GM18868 (cell line): ENCODE measurements around the gene KIF1C.

ENCODE experiments used
- ATAC-seq: cut with Tn5 transposase; IDR thresholded peaks from one replicate; pipeline ENCODE4 v1.9.1; 2021; ENCODE audit warnings: mild to moderate bottlenecking, moderate library complexity; ENCODE audit not compliant: unreplicated experiment

KIF1C gene

DNA sequence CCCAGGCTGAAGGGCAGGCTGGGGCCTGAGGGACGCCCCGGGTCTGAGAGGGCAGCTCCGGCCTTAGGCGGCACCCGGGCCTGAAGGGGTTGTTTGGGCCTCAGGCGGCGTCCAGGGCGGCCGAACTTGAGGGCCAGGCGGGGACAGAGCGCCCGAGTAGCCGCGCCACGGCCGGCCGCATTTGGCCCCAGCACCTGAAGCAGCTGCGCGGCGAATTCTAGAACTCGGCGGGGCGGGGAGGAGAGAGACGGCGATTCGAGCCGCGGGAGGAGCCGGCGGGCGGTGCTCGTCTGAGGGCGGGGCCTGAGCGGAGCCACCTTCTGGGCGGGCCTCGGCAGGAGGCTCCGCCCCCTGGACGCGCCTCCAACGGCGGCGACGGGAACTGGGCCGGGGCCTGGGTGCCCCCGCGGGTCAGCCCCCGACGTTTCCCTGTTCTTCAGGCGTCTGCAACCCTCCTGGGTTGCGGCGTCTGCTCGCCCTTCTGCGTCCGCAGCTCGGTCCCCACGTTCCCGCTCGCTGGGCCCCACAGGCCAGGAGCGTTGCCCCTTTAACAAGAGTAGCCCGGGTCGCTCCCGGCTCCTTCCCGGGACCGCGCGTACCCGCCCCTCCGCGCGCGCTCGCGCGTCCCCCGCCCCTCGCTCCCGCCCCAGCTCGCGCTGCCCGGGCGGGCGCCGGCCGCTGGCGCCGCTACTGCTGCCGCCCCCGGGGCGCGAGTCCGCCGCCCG is at the start of gene KIF1C, which contains the start of gene INCA1:
Gene KIF1C, plus strand, starts transcription at position 649 of the 725 bp plus-strand sequence. CDS start 2,297 bp downstream, outside the sequence.
Gene INCA1, minus strand, starts transcription at position 221 of the 725 bp plus-strand sequence. CDS start 3,085 bp downstream, outside the sequence.
- peak; percentile 78 for ATAC-seq

DNA sequence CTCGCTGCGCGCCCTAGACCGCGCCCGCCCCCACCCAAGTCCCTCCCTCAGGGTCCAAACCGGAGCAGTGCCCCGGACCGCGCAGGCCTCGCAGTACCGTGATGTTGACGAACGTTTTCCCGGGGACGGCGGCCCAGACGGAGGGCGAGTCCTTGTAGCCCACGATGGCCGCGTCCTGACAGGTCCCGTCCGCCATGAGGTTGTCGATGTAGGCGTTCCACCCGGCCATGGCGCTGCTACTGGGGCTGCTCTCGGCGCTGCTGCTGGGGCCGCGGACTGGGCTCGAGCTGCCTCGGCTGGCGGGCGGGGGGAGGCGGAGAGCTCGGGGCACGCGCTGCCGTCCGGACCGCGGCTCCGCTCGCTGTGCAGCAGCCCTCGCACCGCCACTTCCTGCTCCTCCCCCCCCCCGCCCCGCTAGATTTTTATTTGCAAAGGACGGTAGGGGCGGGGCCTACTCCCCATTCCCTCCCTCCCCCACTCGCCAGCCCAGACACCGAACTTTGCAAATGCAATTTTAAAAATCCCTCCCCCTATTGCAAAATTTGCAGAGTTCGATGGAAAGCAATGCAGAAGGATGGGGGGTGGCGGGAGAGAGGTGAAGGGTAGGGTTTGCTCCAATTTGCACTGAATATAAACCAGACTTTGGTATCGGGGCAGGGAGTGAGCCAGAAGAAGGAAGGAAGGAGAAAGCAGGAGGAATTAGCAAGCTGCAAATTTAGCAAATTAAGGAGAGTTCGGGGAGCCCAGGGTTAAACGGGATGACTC is 49.4 kb upstream of the KIF1C start, which contains the start of gene PFN1:
Gene PFN1, minus strand, starts transcription at position 365 of the 765 bp plus-strand sequence. Its CDS starts 136 bp downstream, at position 229.
- no peak for ATAC-seq

DNA sequence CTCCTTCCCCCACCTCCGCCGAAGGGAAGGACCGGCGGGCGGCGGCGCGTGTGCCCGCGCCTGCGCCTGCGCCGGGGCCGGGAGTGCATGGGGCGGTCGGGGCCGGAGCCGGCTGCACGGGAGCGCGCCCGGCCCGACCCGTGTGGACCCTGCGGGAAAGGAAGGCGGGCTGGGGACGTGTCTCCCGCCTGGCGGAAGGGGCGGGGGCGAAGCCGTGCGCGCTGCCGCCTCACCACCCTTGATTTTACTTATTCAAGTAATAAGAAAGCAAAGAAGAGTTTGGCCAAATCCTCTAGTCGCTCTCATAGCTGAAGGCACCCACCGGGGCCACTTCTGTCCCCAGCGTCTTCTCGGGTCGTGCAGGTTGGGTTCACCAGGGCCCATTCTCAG is 48.8 kb upstream of the KIF1C start:
- ATAC-seq = peak; percentile 32

DNA sequence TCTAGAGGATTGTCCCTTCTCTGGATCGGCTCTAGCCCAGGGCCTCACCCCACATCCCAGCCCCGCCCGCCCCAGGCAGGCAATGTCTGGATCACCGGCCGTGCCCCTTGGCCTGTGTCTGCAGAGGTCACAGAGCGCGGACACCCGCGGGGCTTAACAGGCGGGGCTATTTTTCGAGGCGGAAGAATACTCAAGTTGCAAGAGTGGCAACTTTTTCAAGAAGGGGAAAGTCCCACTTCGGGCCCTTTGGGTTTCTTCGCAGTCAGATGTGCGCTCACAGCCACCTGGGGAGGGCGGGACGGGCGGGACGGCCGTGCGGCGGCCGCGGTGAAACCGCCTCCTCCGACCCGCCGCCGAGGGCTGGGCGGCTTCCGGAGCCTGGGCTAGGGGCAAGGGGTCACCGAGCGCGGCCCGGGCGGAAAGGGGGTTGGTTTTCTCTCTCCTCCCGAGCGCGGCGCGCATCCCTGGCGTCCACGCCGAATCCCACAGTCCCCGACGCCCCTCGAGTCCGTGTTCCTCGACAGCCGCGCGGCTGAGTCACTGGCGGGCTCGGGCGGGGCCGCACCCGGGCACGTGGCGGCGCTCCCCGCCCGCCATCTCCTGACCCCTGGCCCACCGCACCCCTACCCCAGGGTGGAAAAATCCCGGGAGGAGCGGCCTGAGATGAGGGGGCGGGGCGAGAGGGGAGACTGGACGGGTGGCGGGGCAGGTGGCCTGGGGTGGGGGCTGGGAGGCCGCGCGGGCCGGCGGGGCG is 48.3 kb upstream of the KIF1C start:
- peak; percentile 21 for ATAC-seq

DNA sequence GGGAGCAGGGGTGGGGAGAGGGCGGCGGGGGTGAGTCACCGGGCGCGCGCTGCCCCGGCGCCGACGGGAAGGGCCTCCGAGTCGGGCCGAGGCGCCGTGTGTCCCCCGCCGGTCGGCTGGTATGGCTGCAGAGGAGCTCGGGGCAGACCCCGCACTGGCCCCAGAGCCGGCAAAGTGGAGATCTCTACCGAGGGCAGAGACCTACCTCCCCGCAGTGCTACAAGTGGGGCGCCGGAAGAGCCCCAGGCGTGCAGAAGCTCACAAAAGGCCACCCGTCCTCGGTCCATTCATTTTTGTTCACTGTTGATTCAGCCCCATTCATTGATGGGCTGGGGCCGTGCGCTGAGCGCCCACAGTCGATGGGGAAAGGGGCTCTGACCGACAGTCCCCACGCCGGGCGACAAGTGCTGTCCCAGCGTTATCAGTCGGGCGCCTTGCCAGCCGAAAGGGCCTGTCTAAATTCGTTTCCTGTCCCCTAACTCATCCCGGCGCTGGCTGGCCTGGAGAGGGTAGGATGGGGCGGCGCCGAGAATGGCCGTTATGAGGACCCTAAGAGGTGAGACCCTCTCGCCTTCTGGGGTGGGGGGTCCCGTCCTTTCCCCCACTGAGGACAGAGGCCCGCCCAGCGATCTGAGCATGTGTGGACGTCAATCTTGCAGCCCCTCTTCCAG is 47.5 kb upstream of the KIF1C start:
- no peak for ATAC-seq

DNA sequence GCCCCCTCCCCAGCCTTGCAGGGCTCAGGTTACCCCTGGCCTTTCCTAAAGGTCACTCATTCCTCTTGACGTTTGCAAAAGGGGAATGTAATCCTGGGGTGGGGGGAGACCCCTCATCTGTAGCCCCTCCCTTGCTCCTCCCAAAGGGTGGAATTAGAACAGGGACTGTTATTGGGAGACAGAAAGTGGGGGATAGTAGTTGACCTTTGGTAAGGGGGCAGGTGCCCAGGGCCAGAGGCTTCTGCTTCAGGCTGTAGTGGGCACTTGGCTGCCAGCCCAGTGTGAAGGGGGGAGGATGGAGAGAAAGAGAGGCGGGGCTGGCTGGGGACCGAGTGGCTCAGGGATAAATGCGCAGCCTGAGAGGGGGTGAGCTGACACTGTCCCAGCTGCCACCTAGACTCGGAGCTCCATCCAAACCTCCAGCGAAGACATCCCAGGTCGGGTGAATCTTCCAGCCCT is 47.0 kb upstream of the KIF1C start, which contains the start of gene ENO3:
Gene ENO3, plus strand, starts transcription at position 374 of the 459 bp plus-strand sequence. CDS start 711 bp downstream, outside the sequence.
- no peak for ATAC-seq

DNA sequence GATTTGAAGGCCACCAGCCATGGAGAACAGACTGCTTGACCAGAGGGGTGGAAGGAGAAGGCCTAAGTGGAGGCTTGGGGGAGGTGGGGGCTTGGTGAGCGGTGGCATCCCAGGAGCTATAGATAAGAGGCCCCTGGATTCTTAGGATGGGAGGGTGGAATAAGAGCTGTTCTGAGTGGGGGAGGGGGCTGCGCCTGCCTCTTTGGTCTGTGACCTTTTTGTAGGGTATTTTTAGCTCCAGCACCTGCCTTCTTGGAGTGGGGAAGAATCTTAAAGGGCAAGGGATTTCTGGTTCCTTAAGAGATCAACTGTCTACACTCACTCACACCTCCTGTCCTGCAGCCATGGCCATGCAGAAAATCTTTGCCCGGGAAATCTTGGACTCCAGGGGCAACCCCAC is 46.3 kb upstream of the KIF1C start:
- ATAC-seq = no peak

DNA sequence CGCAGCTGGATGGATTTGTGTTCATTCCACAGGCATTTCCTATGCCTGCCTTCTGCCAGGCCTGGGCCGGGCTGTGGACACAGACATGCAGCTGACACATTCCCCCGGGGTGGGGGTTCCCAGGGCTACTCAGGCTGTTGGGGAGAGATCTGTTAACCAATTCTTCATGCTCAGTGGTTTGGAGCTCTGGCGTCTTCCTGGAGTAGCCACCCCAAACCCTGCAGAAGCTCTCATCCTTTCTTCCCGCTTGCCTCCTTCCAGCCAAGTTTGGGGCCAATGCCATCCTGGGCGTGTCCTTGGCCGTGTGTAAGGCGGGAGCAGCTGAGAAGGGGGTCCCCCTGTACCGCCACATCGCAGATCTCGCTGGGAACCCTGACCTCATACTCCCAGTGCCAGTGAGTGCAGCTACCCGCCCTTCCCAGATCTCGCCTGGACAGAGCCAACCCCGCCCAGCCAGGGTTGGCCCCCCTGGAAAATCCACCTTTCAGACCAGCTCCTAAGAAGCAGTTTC is 44.2 kb upstream of the KIF1C start:
- ATAC-seq = no peak

DNA sequence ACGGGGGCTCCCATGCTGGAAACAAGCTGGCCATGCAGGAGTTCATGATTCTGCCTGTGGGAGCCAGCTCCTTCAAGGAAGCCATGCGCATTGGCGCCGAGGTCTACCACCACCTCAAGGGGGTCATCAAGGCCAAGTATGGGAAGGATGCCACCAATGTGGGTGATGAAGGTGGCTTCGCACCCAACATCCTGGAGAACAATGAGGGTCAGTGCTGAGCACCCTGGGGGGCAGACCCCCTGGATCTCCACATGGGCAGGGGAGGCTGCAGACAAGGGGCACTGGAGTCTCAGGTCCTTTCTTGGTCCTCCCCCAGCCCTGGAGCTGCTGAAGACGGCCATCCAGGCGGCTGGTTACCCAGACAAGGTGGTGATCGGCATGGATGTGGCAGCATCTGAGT is 42.7 kb upstream of the KIF1C start:
- ATAC-seq = no peak

DNA sequence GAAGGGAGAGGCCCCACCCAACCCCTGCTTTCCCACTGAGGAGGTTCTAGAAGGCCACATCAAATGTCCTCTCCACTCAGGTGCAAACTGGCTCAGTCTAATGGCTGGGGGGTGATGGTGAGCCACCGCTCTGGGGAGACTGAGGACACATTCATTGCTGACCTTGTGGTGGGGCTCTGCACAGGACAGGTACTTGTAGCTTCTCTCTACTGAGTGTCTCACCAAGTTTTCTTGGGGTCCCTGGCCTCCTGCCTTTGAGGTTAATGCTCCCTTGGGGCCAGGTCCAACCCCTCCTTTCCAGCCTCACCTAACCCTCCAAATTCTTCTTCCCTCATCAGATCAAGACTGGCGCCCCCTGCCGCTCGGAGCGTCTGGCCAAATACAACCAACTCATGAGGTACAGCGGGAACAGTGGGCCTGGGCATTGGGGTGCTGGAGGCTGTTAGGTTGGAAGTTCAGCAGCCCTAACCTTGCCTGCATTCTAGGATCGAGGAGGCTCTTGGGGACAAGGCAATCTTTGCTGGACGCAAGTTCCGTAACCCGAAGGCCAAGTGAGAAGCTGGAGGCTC is 41.2 kb upstream of the KIF1C start:
- no peak for ATAC-seq

DNA sequence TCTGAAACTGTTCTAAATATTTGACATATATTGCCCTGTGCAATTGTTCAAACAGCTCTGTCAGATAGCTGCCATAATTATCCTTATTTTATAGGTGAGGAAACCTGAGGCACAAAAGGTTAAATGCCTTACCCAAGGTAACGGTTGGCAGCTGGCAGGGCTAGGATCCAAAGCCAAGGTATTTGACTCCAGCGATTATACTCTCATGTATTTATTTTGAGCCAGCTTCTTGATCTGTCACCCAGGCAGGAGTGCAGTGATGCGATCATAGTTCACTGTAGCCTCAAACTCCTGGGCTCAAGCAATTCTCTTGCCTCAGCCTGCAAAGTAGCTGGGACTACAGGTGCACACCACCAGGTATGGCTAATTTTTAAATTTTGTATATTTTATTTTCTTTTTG is 39.6 kb upstream of the KIF1C start:
- no peak for ATAC-seq

DNA sequence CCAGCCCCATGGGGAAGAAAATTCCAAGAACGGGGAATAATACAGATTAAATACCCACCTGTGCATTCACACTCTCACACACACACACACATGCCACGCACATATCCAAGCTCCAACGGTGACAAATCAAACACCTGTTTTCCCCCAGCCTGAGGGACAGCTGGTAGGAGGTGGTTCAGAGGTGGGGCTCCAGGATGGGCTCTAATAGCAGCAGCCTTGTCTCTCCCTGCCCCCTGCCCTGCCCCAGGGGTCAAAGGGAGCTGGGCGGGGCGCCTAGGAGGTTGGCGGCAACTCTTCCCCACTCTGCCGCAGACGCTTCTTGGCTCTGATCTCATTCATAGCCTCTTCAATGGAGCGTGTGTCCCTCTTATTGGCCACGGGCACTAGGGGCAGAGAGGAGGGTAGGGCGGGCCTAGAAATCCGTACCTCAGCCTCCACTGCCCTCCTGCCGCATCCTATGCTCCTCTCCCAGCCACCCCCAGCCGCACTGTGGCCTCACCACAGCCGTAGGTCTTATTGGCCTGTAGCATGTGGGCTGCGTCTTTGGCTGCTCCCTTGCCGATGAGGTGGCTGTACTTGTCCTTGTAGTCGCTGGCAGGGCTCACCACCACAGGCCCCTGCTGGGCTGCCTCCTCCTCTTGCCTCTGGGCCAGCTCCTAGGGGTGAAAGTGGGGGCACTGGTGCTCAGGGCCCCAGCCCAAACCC is 38.3 kb upstream of the KIF1C start:
- ATAC-seq = no peak

DNA sequence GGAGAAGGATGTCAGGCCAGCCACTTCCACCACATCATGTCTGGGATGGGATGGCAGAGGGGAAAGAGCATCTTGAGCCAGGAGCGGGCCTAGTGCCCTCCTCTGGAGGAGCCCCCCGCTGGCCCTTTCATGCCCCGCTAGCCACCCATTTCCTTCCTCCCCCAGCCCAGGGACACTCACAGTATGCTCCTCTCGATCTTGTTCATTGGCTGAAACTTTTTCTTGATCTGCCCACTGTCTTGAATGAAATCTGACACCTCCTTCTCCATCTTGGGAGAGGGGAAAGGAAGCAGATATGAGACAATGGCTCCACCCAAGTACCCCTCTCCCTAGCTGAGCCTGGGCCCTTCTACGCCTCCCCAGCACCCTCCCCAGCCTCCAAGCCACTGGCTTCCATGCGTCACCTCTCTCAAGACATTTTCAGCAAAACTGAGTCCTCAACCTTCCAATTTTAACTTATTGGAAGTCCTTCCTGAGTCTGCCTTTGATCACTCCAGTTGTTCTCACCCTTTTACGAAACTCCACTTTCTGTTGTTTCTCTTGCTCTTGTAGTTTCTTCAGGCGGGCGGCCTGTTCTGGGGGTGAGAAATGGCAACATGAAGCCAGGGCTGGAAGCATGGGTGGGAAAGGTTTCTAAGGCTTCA is 37.3 kb upstream of the KIF1C start:
- no peak for ATAC-seq

DNA sequence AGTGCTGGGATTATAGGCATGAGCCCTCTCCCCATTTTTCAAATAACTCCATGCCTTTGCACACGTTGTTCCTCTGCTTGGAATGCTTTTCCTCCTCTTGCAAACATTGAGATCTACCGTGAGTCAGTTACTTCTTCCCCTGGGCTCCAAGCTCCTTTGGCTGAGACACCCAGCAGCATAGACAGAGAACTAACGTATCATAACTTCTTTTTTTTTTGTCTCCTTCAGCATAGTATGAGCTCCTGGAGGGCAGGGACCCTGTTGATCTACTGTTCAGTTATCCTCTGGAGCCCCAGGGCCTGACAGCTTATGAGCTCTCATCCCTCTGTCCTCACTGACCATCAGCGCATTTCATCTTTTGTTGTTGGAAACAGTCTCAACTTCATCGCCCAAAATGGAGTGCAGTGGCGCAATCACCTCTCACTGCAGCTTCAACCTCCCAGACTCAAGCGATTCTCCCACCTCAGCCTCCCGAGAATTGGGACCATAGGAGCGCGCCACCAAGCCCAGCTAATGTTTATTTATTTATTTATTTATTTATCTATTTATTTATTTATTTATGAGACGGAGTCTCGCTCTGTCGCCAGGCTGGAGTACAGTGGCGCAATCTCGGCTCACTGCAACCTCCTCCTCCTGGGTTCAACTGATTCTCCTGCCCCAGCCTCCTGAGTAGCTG is 32.3 kb upstream of the KIF1C start:
- no peak for ATAC-seq

DNA sequence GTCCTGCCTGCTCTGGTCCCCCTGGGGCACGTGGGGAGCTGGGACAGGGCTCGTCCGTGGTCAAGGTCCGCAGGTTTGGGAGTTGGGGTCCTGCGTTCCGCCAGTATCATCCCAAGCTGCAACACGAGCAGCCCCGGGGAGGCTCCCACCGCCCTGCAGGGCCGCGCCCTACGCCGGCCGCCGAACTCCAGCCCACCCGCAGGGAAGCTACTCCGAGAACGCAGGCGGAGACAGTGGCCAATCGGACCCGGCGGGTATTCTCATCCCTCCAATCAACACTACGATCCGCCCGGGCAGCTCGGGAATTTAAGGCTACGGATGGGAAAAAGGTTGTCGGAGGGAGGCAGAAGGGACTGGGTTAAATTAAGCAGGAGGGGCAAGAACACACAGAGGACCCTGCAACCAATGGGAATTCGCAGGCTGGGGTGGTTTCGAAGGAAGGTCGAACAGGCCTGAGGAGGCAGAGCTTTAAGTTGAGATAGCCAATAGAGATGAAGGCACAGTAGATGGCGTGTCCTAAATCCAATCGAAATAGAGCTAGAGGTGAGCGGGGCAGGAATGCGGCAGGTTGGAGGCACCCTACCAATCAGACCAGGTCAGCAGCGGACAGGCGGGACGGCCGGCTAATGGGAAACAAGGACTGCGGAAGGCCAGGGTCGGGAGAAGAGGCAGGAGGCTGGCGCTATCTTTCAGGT is 30.8 kb upstream of the KIF1C start:
- ATAC-seq = peak; percentile 77

DNA sequence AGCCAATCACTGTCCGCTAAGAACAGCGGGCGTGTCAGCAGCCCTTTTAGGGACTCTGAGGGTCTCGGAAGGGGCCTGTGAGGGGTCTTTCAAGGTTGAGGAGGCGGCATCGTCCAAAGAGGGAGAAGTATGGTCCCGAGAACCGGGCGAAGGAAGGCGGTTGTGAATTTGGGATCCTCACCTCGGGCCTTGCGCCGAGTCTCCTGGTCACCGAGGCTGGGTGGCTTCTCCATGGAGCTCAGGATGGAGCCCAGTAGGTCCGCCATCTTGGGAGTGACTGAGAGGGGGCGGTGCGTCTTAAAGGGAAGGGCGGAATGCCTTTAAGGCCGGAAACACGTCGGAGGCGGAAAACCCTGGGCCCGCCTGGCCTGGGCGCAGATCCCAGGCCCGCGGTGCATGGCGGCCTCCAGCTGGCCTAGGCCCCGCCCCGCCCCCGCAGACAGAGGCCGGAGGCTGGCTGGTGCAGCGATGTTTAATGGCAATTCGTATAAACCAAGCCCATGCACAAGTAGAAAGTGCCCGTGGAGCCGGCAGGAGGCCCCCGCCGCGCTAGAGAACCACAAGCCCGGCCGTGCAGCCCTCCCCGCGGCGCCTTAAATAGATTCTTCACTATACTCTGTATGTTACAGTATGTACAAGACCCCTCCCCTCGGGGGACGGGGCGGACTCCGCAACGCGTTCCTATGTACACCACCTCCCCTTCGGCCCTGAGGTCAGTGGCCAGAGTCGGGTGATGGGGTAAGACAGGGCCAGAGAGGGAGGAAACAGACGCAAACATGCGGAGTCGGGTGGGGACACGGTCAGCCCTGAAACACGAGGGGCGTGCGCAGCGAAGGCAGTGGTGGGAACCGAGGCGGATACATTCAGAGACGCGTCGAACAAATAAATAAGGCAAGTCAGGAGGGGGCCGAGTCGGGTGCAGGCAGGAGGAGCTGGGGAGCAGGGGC is 29.9 kb upstream of the KIF1C start, which contains the start of gene SPAG7:
Gene SPAG7, minus strand, starts transcription at position 279 of the 947 bp plus-strand sequence. Its CDS starts 13 bp downstream, at position 266.
- peak; percentile 60 for ATAC-seq
